ENCODE measurements around the gene OR2T8.

Gene OR2T8

GRCh38 chr1:247919952-247920351, at the start of gene OR2T8:
Gene OR2T8, plus strand, starts transcription at chr1:247920252. Its CDS starts 766 bp downstream, at chr1:247921018.
- no peak for DNase-seq (ENCODE audit: low read depth)
- TF ChIP-seq, protein P1, sequence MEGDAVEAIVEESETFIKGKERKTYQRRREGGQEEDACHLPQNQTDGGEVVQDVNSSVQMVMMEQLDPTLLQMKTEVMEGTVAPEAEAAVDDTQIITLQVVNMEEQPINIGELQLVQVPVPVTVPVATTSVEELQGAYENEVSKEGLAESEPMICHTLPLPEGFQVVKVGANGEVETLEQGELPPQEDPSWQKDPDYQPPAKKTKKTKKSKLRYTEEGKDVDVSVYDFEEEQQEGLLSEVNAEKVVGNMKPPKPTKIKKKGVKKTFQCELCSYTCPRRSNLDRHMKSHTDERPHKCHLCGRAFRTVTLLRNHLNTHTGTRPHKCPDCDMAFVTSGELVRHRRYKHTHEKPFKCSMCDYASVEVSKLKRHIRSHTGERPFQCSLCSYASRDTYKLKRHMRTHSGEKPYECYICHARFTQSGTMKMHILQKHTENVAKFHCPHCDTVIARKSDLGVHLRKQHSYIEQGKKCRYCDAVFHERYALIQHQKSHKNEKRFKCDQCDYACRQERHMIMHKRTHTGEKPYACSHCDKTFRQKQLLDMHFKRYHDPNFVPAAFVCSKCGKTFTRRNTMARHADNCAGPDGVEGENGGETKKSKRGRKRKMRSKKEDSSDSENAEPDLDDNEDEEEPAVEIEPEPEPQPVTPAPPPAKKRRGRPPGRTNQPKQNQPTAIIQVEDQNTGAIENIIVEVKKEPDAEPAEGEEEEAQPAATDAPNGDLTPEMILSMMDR (IDR thresholded peaks at IDR 0.05; ENCODE audit: low read length, missing control alignments): no peak

GRCh38 chr1:247883346-247883745, 36.7 kb upstream of the OR2T8 start:
- H3K4me3 ChIP-seq (replicated peaks; ENCODE audit: low read depth, low read length): no peak overlapping the region
- DNase-seq (ENCODE audit: low read depth): no peak
- TF ChIP-seq, protein P1 (IDR thresholded peaks at IDR 0.05; ENCODE audit: low read length, missing control alignments): no peak

More at GRCh38 chr1:247919952-247920351, at the start of gene OR2T8:
- H3K4me3 ChIP-seq (replicated peaks; ENCODE audit: low read depth, low read length): no peak within 1 kb of the TSS

GRCh38 chr1:247884797-247885413, 35.1 kb upstream of the OR2T8 start:
- TF ChIP-seq, protein P1 (IDR thresholded peaks at IDR 0.05; ENCODE audit: low read length, missing control alignments): no peak
- no peak overlapping the region for H3K4me3 ChIP-seq (replicated peaks; ENCODE audit: low read depth, low read length)
- DNase-seq (ENCODE audit: low read depth): no peak

GRCh38 chr1:247895163-247895637, 24.9 kb upstream of the OR2T8 start, which contains the start of gene OR2W3:
Gene OR2W3, plus strand, starts transcription at chr1:247895587. Its CDS starts 0 bp downstream, at chr1:247895587.
- TF ChIP-seq, protein P1 (IDR thresholded peaks at IDR 0.05; ENCODE audit: low read length, missing control alignments): no peak
- no peak for DNase-seq (ENCODE audit: low read depth)

DNA sequence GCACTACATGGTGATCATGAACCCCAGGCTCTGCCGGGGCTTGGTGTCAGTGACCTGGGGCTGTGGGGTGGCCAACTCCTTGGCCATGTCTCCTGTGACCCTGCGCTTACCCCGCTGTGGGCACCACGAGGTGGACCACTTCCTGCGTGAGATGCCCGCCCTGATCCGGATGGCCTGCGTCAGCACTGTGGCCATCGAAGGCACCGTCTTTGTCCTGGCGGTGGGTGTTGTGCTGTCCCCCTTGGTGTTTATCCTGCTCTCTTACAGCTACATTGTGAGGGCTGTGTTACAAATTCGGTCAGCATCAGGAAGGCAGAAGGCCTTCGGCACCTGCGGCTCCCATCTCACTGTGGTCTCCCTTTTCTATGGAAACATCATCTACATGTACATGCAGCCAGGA, 24.1 kb upstream of the OR2T8 start:
- H3K4me3 ChIP-seq (replicated peaks; ENCODE audit: low read depth, low read length): no peak overlapping the region
- no peak for DNase-seq (ENCODE audit: low read depth)
- TF ChIP-seq, protein P1 (IDR thresholded peaks at IDR 0.05; ENCODE audit: low read length, missing control alignments): no peak

More at GRCh38 chr1:247895163-247895637, 24.9 kb upstream of the OR2T8 start, which contains the start of gene OR2W3:
- H3K4me3 ChIP-seq (replicated peaks; ENCODE audit: low read depth, low read length): no peak within 1 kb of the TSS

DNA sequence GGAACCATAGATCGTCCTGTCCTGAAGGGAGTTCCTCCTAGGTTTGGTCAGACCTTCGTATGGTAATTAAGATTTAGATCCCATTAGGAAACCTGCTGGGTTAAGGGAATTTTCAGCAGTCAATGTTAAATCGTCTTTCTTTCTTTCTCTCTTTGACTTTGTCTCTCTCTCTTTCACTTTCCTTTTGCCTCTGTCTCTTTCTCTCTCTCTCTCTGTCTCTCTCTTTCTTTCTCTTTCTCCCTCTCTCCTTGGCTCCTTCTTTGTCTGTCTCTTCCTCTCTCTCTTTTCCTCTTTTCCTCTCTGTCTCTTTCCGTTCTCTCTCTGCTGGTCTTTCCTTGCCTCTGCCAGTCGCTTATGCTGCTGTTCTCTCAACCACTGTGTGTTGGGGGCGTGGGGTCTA, 15.9 kb upstream of the OR2T8 start:
- no peak overlapping the region for H3K4me3 ChIP-seq (replicated peaks; ENCODE audit: low read depth, low read length)
- DNase-seq (ENCODE audit: low read depth): no peak
- TF ChIP-seq, protein P1 (IDR thresholded peaks at IDR 0.05; ENCODE audit: low read length, missing control alignments): no peak

- DNase-seq (ENCODE audit: low read depth): no peak
- H3K4me3 ChIP-seq (replicated peaks; ENCODE audit: low read depth, low read length): no peak overlapping the region
- TF ChIP-seq, protein P1 (IDR thresholded peaks at IDR 0.05; ENCODE audit: low read length, missing control alignments): no peak
Observed at GRCh38 chr1:247905181-247905580, 14.9 kb upstream of the OR2T8 start.

Measured in fibroblast of pulmonary artery (primary cell).